HG02759 (cell line): ENCODE results near the gene MYO19.
A peak's percentile ranks its signal among the peaks of the same experiment; 100 is the strongest.

Experiments
- ATAC-seq: cut with Tn5 transposase; IDR thresholded peaks from one replicate; pipeline ENCODE4 v1.9.1; 2021; ENCODE audit warnings: mild to moderate bottlenecking, moderate library complexity; ENCODE audit not compliant: unreplicated experiment

The MYO19 gene, protein sequence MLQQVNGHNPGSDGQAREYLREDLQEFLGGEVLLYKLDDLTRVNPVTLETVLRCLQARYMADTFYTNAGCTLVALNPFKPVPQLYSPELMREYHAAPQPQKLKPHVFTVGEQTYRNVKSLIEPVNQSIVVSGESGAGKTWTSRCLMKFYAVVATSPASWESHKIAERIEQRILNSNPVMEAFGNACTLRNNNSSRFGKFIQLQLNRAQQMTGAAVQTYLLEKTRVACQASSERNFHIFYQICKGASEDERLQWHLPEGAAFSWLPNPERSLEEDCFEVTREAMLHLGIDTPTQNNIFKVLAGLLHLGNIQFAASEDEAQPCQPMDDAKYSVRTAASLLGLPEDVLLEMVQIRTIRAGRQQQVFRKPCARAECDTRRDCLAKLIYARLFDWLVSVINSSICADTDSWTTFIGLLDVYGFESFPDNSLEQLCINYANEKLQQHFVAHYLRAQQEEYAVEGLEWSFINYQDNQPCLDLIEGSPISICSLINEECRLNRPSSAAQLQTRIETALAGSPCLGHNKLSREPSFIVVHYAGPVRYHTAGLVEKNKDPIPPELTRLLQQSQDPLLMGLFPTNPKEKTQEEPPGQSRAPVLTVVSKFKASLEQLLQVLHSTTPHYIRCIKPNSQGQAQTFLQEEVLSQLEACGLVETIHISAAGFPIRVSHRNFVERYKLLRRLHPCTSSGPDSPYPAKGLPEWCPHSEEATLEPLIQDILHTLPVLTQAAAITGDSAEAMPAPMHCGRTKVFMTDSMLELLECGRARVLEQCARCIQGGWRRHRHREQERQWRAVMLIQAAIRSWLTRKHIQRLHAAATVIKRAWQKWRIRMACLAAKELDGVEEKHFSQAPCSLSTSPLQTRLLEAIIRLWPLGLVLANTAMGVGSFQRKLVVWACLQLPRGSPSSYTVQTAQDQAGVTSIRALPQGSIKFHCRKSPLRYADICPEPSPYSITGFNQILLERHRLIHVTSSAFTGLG

DNA sequence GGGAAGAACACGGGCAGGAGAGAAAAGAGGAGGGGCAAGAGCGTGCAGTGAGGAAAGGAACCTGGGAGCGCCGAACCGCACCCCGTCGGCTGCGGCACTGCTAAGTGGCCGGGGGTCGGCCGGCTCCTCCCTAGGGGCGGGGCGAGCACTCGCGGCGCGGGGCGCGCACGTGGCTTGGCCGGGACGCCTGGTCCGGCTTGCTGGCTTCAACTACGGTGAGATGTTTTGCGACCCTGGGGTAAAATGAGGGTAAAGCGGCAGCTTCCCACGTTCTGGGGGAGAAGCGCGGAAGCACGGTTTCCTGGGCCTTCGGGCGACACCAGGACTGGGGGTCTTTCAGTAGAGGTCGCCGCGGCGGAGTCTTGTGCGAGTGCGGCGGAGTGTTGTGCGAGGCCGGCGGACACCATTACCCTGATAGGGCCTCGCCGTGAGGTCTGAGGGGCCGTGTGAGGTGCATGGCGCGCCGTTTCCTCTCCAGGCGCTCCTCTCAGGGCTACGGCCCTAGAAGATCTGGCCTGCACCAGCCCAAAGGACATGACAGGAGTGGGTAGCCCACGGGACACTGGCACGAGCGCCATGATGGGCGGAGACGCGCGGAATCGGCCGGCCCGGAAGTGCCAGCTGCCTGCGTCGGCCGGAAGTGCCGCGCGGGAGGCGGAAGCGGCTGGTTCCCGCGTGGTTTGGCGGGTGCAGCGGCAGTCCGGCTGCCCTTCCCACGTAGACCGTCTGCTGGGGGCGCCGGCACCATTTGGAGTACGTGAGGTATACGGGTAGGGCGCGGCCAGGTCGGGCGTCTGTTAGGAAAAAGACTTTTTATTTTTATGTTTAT, at the start of gene MYO19, which contains the start of gene PIGW:
MYO19 (minus strand) TSS at position 29 of the 829 bp plus-strand sequence. CDS start 2,330 bp downstream, outside the sequence.
PIGW (plus strand) TSS at position 148 of the 829 bp plus-strand sequence. CDS start 2,115 bp downstream, outside the sequence.
- ATAC-seq = peak; percentile 83

DNA sequence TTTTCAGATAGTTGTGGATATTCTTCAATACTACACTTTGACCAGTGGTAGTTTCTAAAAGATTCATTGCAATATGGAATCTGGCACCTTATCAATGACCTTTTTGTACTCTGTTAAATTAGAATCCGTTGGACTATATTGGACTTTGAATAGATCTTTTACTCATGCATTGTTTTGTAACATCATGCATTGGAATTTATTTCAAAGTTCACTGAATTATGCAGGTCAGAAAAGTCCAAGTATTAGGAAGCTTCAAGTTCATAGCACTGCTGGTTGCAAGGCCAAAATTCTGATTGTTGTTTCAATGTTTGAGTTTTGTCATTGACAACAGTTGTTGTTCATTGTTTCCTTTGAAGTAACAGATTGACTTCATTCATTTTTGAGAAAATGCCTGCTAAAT, 49.1 kb upstream of the MYO19 start:
- ATAC-seq = no peak

DNA sequence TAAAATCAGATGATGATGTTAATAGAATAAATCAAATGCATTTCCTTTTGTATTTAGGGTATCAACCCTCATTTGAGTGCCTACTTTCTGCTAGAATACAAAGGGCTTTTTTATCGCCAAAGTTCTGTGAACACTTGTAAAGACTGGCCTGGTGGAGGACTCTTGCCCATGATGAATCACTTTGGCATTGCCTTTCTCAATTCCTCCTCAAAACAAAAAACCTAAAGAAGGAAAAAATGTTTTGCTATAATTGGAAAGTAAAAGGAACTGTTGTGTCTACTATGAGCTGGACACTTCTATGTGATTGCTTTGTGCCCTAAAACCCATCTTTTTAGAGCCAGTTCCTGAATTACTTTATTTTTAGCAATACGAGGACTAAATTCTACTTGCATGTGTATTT, 44.0 kb upstream of the MYO19 start:
- ATAC-seq = no peak

DNA sequence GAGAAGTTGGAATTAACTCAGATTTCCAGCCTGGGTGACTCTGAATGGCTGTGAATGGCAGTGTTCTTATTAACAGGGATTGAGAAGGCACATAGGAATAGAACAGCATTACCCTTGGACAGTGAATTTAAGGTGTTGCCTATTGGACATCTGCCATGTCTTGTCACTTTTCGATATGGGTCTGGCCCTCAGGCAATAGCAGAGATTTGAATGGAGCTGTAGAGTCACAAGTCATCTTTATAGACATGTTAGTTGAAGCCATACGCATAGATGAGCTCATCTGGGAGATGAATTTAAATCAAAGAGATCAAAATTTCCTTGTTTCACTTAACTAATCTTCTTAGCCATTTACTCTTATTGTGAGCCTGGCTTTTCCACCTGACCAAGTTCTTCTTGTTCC, 42.1 kb upstream of the MYO19 start:
- ATAC-seq = no peak

DNA sequence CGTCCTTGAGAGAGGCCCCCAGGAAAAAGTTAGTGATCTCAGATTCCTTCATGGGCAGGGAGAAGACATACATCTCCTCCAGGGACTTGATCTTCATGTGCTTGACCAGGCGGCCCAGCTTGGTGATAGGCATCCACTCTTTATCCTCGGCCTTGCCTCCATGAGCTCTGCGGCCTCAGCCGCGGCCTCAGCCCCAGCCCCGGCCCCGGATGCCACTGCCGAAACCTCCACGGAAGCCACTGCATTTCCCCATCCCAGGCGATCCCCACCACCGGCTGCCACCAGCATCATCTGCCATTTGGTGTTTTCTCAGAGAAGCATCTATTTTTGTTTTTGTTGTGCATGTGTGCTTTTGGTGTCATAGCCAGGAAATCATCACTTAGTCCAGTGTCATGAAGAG, 40.4 kb upstream of the MYO19 start:
- ATAC-seq = no peak

DNA sequence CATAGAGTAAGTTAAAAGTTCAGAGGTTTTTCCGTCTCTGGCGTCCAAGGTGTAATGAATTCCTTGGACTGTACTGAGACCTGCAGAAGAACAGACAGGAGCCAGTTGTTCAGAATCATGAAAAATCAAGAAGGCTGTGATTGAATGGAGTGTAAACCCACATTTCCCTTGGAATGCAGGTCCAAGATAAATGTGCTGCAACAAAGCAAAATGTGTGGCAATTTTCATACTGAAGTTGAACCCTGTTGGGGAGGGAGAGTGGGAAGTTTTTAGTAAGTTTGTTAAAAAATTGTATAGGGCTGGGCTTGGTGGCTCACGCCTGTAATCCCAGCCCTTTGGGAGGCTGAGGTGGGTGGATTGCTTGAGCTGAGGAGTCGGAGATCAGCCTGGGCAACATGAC, 31.4 kb upstream of the MYO19 start:
- no peak for ATAC-seq

DNA sequence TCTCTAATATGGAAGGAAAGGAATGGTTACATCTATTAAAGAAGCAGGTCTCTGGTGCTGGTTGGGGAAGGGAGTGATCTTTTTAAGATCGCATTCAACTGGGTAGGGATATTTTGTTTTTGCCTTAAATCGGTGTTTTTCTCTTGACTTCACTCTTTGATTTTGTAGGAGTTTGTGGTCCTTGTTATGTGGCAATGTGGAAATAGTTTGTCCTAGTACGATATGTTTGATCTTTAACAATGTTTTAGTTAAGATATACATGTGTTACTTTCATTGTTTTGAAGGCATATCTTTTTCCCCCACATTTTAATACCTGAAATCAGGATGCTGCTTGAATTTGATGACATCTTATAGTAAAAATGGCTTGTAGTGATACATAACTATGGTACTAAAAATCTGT, 18.8 kb upstream of the MYO19 start:
- ATAC-seq = no peak

DNA sequence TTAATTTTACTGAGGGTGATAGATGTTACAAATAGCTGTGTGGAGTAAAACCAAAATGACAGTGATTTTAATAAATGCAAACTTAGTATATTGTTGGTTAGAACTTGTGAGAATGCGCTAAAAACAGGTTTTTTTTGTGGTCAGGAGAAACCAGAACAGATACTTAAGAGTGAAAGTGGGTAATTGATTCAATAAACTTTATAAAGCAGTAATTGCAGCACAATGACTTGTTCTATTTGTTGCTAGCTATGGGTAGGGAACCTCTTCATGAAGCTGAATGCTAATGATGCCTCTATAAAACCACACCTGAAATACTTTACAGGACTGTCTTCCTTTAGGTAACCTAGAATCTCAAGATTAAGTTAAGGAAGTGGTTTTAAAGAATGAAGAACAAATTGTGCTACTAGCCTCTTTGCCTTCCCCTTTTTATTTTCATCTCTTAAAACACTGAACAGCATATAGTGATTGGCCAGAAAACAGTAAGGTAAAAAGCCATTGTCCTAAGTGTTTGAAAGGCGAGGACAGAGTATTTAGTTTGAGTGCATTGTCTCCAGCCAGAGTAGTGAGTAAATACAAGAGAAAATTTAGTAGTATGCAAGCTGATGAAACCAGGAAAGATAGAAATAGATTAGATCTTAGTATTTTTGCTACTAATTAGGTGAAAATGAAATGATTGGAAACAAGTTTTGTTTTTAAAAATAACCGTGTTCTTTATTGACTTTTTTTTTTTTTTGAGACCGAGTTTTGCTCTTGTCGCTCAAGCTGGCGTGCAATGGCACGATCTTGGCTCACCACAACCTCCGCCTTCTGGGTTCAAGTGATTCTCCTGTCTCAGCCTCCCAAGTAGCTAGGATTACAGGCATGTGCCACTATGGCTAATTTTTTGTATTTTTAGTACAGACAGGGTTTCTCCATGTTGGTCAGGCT, 16.1 kb upstream of the MYO19 start:
- ATAC-seq = no peak

DNA sequence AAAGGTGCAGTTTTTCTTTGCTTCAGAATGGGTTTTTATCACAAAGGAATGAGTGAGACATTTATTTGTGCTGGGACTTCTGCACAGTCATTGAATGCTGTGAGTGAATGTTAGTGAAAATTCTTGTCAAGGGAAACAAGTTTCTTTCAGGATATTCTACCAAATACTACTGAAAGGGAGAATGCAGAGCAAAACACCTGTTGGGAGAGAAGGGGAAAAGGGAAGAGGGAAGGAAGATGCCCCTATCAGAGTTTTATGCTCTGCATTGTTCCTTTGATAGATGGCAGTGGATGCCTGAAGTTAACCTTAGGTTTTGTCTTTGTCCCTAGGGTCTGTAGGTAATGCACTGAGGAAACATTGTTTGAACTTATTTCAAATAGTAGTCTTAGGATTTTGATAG, 13.1 kb upstream of the MYO19 start:
- ATAC-seq = no peak

DNA sequence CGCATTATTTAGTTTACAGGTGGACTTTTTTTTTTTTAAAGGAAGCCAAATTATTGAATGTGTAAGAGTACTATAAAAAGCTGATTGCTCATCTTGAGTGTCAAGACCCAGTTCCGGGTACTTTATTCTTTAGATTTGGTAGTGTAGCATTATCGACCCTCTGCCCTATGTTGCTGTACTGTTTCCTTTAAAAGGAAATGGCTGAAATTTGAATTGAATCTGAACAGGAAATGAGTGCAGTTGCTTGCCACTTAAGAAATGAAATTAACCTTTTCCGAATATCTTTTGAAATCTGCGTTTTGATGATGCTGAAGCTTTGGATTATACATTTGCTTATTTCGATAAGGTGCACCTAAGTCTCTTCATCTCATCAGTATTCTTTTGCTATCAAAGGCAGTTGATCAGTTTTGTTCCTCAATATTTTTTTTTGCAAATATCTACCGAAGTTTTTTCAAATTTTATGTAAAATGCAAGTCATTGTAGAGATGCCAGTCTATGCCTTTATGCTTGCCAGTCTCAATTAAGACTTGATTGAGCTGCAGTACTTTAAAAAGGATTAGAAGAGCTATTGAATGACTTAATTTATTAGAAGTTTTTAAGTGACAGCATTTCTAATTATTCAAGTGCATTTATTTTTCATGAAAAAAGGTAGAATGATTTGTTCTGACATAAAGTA, 11.9 kb upstream of the MYO19 start:
- ATAC-seq = no peak

DNA sequence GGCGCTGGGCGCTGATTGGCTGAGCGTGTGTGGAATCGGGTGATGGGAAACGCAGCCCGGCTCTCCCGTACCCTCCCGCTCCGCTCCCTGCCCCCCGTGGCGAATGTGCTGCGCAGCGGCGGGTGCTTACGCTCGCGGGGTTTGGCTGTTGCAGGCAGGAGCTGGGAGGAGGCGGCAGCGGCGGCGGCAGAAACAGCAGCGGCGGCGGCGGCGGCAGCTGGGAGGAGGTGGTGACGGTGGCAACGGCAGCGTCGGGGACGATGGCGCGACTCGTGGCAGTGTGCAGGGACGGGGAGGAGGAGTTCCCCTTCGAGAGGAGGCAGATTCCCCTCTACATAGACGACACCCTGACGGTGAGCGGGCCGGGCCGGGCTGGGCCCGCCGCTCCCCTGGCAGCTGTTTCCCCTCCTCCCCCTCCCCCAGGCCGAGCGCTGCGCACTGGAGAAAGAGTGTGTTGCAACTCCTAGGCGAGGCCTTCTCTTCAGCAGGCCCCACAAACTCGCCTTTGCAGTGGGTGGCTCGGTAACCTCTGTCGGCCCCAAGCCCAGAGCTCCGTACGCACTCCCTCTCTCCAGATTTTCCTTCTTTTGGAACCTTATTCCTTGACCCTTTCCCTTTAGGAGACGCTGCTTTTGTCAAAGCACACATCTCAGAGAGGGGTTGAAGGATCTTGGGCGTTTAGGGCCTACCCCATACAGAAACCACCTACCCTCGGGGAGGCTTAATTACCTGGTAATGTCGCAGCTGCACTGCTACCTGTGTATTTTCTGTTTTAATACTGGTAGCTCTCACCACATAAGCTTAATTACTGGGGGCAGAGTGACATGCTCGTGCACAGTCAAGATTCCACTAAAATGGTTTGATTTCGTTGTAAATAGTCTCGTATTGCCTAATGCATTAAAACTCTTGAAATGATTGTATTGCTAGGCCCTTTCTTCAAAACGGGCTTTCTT, 11.1 kb upstream of the MYO19 start:
- ATAC-seq = peak; percentile 68

DNA sequence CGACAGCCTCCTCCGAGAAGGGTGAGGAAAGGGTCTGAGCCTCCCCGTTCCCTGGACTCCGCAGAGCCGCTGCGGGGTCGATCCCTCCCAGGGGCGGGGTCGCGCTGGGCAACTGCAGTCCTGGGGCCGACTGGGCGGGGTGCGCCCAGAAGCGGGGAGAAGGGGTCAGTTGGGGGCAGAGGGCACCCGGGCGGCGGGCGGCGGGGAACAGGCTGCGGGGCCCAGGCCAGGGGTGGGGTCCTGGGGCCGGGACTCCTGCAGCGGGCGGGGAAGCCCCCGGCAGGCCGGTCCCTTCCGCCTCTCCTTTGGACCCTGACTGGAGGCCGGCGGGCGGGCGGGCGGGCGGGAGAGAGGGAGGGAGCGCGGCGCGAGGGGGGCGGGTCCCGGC, 10.4 kb upstream of the MYO19 start:
- peak; percentile 39 for ATAC-seq

DNA sequence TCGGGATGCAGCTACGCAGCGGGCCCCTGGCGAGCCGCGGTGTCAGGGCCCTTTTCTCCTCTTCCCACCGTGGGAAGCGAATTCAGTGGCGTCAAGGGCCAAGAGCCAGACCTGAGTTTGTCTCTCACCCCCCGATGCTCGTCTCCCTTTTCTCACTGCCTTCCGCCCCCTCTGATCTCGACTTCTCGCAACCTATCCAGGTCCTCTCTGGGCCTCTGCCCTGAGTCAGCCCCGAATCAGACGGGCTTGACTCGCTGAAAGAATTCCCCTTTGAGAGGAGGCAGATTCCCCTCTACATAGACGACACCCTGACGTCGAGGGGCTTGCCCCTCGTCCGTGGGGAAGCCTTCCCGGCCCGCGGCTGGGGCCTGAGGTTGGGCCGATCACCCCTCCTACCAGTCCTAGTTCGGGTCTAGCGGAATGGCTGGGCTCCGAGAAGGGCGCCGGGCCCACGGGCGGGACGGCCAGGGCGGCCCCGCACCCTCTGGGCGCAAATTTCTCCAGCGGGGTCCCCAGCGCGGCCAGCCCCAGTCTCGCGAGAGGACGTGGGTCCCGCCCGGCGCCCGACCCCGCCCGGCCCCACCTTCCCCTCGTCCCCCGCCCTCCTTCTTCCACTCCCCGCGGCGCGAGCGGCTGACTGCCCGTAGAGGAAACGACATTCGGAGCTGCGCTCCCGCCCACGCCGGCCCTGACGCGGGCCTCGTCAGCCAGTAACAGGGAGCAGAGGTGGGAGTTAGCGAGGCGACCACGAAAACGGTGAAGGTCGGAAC, 9.8 kb upstream of the MYO19 start, which contains the start of gene GGNBP2:
GGNBP2 (plus strand) TSS at position 613 of the 770 bp plus-strand sequence. CDS start 806 bp downstream, outside the sequence.
- peak; percentile 61 for ATAC-seq

DNA sequence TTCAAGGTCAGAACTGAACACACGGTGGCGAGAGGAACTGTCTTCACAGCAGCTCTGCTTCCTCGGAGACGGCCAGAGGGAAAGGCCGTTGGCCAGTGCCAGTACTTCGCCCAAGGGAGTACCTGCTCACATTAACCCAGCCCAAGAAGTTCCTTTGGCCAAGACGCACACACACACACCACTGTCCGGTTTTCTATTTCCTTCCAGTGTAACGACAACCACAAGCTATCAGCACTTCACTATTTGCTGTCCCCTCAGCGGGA, 9.3 kb upstream of the MYO19 start:
- no peak for ATAC-seq

DNA sequence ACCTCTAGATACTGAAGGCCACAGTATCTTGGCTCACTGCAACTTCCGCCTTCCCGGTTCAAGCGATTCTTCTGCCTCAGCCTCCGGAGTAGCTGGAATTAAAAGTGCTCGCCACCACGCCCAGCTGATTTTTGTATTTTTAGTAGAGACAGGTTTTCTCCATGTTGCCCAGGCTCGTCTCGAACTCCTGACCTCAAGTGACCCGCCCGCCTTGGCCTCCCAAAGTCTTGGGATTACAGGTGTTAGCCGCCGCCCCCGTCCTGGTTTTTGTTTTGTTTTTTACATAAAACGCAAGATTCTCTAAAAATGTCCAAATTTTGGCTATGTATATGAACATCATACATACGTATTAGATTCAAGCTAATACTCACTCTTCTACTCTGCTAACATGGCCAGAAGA, 8.1 kb upstream of the MYO19 start:
- ATAC-seq = no peak

DNA sequence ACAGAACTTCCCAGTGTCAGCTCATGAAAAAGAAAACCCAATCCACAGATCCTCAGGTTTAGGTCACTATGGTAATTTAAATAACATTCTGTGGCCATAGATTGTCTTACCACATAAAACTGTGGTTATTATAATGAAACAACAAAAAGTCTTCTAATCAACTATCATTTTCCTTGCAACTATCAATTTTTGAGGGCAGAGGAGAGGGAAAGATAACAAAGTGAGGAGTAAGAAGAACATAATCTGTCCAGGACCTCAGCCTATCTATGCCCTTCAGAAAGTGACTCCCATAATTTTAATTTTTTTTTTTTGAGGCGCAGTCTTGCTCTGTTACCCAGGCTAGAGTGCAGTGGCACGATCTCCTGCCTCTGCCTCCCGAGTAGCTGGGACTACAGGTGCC, 6.0 kb upstream of the MYO19 start:
- ATAC-seq = no peak

DNA sequence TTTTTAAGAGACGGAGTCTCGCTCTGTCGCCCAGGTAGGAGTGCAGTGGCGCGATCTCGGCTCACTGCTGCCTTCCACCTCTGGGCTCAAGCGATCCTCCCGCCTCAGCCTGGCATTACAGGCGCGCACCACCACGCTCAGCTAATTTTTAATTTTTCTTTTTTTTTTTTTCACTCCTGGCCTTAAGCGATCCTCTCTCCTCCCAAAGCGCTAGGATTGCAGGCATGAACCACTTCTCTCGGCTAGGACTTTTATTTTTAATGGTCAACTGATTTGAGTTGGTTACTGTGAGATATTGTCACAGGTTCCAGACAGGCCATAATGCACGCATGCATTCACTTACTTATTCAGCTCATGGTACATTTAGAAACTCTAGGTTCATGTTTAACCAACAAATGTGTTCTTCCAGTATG, 1.0 kb upstream of the MYO19 start:
- ATAC-seq = no peak
